NOMO-1 (cell line): ENCODE results near the gene KRCC1.

ENCODE experiments used
- DNase-seq, 2 experiments: peaks; one replicate each; lab custom pipeline; 2025; ENCODE audit not compliant: unreplicated experiment in 2 of 2; lab: John Stamatoyannopoulos, UW

The KRCC1 gene

GRCh38 chr2:88055371-88056128 is at the start of gene KRCC1:
Gene KRCC1, minus strand, starts transcription at chr2:88055783. Its CDS starts 27,220 bp downstream, at chr2:88028563.
- peak; percentile 83 to 91 for DNase-seq

GRCh38 chr2:88100489-88100858 is 44.9 kb upstream of the KRCC1 start:
- DNase-seq: no peak

GRCh38 chr2:88099798-88100488 is 44.4 kb upstream of the KRCC1 start:
- no peak for DNase-seq

DNA sequence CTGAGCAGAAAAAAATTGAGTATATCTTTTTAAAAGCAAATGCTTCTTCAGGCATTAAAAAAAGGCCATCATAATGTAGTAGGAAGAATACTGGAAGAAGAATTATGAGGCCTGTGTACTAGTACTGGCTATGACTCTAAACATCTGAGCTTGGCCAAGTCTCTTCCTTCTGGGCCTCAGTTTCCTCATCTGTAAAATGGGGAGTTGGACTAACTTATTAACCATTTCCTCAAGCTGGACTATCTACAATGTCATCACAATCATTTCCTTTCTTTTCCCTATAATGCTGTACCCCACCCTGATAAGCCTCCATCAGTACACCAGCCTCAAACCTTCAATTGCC is 42.9 kb upstream of the KRCC1 start:
- DNase-seq: no peak

DNA sequence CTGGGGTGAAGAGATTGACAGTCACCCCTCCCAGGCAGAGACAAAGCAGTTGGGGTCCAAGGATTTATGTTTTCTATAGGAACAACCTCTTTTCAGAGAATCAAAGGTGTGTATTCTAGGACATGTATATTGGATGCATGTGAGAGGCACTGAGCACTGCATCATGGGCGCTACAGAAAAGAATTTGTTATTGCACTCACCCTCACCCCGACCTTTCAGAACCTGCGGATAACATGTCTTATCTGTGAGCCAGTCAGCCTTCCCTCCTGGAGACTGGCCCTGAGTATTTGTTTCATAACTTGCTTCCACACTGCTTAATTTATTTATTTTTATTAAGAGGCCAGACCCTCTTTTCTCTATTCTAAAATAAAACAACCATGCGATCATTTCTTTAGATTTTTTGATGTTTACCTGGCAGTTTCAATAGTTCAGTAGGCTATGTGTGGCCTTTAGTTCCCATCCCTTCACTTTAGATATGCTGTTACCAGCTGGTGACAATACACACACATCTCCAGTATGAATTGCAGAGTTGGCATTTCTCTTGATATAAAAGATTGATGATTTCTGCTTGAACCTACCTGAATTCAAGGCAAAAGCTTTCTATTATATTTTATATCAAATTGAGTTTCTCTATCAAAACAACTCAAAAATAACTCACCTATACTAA is 42.4 kb upstream of the KRCC1 start:
- no peak for DNase-seq

GRCh38 chr2:88097192-88097591 is 41.6 kb upstream of the KRCC1 start:
- no peak for DNase-seq

- no peak for DNase-seq
These were observed 41.1 kb upstream of the KRCC1 start for GRCh38 chr2:88096708-88097107.

DNA sequence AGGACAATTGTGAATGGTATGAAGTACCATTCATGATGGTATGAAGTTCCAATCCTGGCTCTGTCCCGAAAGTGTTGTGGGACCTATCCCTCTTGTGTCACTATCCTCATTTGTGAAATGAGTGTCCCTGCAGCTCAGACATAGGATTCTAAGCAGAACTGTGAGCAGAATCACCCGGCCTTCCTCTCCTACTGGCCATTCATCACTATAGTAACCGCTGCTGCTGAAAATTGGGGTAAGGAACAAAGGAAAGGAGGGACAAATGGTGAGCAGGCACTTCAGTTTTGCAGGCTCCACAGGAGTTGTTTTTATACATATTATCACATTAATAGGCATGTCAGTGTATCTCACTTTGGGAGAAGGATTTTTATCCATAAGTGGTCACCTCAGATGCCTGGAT is 39.4 kb upstream of the KRCC1 start:
- no peak for DNase-seq

- DNase-seq: no peak
These were observed 37.2 kb upstream of the KRCC1 start for GRCh38 chr2:88092773-88093172.

GRCh38 chr2:88091943-88092342 is 36.4 kb upstream of the KRCC1 start:
- peak; percentile 1 to 8 for DNase-seq

DNA sequence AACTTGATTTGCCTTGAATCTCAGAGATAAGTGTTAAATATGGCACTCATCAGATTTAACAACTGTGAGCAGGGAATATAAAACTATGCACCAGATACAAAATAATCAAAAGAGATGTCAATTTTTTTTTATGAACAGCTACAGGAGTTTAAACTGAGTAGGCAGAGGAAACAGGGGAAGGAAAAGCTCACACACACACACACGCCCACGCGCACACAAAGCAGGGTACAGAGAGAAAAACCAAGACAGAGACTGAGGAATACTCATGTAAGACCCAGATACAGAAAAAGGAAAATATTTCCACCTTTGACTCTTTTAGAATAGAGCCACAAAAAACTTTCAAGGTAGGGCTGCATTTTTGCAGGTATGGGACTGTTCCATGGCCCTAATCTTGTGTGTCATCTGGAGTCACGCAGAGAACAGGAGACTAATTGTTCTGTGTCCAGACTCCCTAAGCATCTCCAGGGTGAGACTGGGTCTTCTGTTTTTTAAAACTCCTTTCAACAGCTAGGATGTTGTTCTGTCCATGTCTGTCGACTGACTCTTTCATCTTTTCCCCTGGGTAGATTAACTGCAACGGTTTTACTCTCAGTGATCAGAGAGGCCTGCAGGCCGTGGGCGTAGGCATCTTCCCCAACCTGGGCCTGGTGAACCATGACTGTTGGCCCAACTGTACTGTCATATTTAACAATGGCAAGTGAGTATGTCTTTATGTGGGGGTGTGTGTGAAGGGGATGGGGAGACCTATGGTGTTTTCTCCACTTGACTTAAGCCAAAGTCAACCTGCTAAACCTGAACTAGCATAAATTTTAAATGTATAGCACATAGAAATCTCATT is 35.1 kb upstream of the KRCC1 start:
- no peak for DNase-seq

DNA sequence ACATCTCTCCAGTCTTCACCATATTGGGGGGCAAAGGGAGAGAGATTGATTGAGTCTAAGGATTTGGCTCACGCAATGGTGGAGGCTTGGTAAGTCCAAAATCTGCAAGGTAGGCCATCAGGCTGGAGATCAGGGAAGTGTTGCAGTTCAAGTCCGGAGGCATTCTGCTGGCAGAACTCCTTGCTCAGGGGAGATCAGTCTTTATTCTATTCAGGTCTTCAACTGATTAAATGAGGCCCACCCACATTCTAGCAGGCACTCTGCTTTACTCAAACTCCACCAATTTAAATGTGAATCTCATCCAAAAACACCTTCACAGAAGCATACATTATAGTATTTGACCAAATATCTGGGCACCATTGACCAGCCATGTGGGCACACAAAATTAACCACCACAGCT is 33.4 kb upstream of the KRCC1 start:
- no peak for DNase-seq

DNA sequence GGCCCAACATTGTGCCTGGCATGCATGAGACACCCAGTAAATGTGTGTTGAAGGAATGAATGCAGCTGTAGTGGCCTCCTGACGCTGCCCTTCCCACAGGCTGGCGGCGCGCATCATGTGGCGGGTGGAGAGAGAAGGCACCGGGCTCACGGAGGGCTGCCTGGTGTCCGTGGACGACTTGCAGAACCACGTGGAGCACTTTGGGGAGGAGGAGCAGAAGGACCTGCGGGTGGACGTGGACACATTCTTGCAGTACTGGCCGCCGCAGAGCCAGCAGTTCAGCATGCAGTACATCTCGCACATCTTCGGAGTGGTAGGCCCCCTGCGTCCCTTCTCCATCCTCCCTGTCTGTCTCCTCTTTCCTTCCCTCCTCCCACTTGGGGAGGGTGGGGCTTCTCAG is 32.2 kb upstream of the KRCC1 start:
- no peak for DNase-seq

DNA sequence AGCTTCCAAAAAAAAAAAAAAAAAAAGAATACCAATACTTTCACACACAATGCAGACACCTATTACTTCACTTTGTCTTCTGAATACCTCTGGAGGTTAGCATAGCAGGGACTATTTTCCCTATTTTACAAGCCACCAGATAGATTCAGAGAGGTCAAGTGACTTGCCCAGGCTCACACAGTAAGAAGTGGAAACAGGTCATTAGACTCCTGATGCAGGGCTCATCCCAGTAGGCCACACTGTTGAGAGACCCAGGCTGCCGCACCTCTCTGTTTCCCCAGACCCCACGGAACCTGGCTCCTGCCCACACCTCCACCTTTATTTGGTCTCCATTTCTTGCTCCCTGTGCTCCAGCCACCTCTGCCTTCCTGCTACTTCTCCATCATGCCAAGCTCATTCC is 31.5 kb upstream of the KRCC1 start:
- no peak for DNase-seq

- DNase-seq: no peak
These were observed 30.8 kb upstream of the KRCC1 start for GRCh38 chr2:88086401-88086800.

GRCh38 chr2:88085602-88086001 is 30.0 kb upstream of the KRCC1 start:
- no peak for DNase-seq

DNA sequence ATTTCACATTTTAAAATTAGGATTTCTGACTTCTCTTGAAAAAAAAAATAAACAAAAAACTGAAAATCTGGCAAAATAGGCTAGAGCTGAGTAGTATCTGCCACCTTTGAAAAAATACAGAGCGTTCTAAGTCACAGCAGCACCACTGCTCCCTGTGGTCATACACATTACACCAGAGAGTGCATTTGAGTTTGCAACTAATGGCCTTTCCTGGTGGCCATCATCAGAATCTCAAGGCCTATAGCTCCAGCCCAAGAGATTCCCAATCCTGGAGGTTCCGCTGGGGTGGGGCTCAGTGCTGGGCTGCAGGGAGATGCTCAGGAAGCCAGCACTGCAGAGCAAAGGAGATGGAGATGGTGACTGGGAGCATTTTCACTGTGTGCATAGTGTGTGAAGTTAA is 29.5 kb upstream of the KRCC1 start:
- DNase-seq: no peak

DNA sequence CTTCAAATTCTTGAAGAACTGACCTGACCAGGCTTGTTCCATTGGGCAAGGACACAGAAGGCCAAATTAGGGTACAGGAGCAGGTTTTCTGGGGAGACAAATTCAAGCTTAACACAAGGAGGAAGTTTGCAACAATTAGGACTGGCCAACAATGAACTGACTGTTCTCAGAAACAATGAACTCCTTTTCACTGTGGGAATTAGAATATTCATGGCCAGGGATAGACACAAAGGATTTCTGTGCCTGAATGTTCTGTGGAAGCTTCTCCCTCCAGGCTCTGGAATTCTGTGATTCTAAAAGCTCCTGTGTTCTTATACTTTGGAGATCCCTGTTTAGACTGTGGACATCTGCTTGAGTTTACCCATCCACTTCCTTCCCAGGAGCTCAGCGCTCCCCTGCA is 27.2 kb upstream of the KRCC1 start:
- DNase-seq: no peak

DNA sequence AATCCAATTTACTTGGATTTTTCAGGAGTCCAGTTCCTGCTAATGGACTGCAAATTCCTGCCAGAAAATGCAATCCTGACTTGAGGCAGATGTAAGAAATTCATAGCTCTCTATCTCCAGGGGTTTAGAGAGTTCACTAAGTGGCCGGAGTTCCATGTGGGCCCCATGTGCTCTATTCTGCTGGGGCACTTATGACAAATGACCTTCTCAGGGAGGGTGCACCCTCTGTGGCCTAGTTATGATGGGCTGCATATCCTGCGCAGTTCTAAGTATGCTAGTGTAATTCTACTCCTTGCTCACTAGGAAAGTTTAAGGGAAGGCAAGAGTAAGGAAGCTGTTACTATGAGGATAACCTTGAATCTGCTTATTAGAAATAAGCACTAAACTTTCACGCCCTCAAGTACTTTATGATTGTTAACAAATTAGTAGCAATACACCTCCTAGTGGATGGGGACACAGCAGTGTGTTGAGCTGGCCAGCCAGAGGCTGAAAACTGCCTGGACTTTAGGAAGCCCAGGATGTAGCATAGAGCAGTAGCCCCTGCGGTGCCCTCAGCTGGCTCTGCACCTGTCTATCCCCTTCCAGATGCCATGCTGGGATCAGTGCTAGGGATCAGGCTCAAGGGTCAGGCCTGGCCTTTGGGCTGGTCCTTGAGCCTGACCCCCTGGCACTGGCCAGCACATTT is 26.5 kb upstream of the KRCC1 start:
- DNase-seq: no peak

DNA sequence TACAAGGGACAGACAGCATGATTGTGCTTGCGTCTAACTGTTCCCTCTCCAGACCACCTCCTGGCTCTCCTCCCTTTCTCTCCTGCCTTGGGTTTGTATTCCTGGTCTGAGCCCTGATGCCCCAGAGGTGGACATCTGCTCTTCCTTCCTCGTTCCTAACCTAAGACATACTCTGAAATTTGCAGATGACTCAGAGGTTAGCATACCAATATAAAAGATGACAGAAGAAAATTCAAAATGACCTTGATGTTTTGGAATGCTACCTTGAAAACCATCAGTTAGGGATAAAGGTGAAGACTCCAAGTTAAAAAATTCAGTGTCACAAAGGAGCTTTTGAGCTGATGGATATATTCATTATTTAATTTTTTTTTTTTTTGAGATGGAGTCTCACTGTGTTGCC is 25.0 kb upstream of the KRCC1 start:
- DNase-seq: no peak
